D341Med (cell line): ENCODE results near the gene CXCR1.
"Not testable (repeated sequence)": the region's sequence is repeated elsewhere in the genome, so short reads cannot be mapped to it uniquely, and the experiment has no call there.

ENCODE experiments used
- DNase-seq: peaks from one replicate; pipeline ENCODE4 v3.0.0; 2012; ENCODE audit warnings: low spot score

CXCR1 gene

GRCh38 chr2:218161644-218162043 is 5.1 kb downstream of the CXCR1 start:
- DNase-seq, result no peak

- no peak for DNase-seq
Observed at GRCh38 chr2:218155953-218156479, 10.7 kb downstream of the CXCR1 start.

- DNase-seq, result no peak
Observed at GRCh38 chr2:218152777-218153176, 14.0 kb downstream of the CXCR1 start.

- no peak for DNase-seq
Observed at GRCh38 chr2:218152172-218152571, 14.6 kb downstream of the CXCR1 start.

GRCh38 chr2:218149848-218150440 is 16.8 kb downstream of the CXCR1 start:
- DNase-seq, result no peak

- no peak for DNase-seq
Observed at GRCh38 chr2:218149098-218149497, 17.7 kb downstream of the CXCR1 start.

GRCh38 chr2:218146056-218146455 is 20.7 kb downstream of the CXCR1 start:
- no peak for DNase-seq

GRCh38 chr2:218145124-218145523 is 21.6 kb downstream of the CXCR1 start:
- DNase-seq, result no peak

- DNase-seq, result no peak
Observed at GRCh38 chr2:218138047-218138446, 28.7 kb downstream of the CXCR1 start.

- no peak for DNase-seq
Observed at GRCh38 chr2:218137514-218137913, 29.2 kb downstream of the CXCR1 start.

GRCh38 chr2:218130822-218131221 is 35.9 kb downstream of the CXCR1 start:
- no peak for DNase-seq

- no peak for DNase-seq
Observed at GRCh38 chr2:218130377-218130776, 36.4 kb downstream of the CXCR1 start.

- DNase-seq, result no peak
Observed at GRCh38 chr2:218129458-218130135, 37.2 kb downstream of the CXCR1 start.

GRCh38 chr2:218128781-218129457 is 37.8 kb downstream of the CXCR1 start:
- no peak for DNase-seq

GRCh38 chr2:218127929-218128455 is 38.8 kb downstream of the CXCR1 start:
- DNase-seq, result no peak

- DNase-seq, result no peak
Observed at GRCh38 chr2:218125626-218126080, 41.1 kb downstream of the CXCR1 start, which contains the start of gene CXCR2. Gene CXCR2 (plus strand): TSS chr2:218126028. CDS start chr2:218134802, 8,774 bp downstream.

GRCh38 chr2:218125095-218125494 is 41.7 kb downstream of the CXCR1 start:
- DNase-seq, result no peak

- no peak for DNase-seq
Observed at GRCh38 chr2:218123986-218124385, 42.8 kb downstream of the CXCR1 start.

- DNase-seq, result not testable (repeated sequence)
Observed at GRCh38 chr2:218122286-218122685, 44.5 kb downstream of the CXCR1 start.

GRCh38 chr2:218121789-218122188 is 45.0 kb downstream of the CXCR1 start:
- DNase-seq, result not testable (repeated sequence)
